ENCODE results near the gene SF1.
"Not testable (repeated sequence)": the region's sequence is repeated elsewhere in the genome, so short reads cannot be mapped to it uniquely, and the experiment has no call there.

The SF1 gene, protein sequence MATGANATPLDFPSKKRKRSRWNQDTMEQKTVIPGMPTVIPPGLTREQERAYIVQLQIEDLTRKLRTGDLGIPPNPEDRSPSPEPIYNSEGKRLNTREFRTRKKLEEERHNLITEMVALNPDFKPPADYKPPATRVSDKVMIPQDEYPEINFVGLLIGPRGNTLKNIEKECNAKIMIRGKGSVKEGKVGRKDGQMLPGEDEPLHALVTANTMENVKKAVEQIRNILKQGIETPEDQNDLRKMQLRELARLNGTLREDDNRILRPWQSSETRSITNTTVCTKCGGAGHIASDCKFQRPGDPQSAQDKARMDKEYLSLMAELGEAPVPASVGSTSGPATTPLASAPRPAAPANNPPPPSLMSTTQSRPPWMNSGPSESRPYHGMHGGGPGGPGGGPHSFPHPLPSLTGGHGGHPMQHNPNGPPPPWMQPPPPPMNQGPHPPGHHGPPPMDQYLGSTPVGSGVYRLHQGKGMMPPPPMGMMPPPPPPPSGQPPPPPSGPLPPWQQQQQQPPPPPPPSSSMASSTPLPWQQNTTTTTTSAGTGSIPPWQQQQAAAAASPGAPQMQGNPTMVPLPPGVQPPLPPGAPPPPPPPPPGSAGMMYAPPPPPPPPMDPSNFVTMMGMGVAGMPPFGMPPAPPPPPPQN

DNA sequence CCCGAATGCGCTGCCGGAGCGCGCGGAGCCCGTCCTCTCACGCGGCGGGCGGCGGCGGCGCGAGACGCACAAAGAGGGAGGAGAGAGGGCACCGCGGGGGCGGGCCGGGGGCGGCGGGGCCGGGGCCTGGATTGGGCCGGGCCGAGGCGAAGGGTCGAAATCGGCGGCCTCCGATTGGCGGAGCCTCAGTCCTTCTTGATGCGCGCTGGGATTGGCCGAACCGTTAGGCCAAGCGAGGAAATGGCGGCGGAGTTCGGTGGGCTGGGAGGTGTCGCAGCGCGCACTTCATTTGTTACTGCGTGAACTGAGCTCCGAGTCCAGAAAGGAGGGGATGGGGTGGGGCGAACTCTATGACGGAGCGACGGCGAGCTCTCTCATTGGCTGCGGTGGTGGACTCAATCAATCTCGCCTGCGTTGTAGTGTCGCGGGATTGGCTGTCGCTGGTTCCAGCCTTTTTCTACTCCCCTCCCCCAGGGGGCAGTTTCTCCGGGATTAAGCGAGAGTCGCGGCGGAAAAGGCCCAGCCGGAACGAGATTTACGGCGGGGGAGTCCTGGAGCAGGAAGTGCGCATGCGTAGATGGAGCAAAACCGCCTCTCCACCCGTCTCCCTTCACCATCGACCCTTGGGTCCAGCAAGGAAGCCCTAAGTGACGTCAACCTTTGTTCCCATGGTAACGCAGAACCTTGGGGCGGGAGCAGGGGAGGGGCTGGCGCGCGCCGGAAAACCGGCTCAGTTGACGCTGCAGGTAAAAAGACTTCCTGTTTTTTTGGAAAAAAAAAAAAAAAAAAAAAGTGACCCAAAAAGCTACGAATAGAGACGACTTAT is at the start of gene SF1:
TSS of gene SF1 (minus strand) at position 70 of the 826 bp plus-strand sequence. CDS start 150 bp downstream, outside the sequence.
- peak; percentile 100 for DNase-seq (ENCODE audit: low spot score)

DNA sequence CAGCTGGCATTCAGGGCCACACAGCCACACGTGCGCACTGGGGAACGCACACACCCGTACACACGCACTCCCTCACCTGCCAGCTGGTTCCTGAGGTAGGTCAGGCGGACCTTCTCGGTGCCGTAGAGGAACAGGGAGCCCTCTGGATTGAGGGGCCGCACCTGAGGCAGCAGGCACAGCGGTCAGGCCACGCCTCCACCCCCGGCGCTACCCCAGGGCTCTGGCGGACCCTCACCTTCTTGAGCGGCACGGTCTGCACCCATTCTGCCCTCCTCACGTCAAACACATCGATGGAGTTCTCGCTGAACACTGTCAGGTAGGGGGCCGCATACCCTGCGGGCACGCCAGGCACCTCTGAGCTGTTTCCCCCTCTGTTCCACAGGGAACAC is 49.1 kb upstream of the SF1 start:
- DNase-seq (ENCODE audit: low spot score) = no peak

DNA sequence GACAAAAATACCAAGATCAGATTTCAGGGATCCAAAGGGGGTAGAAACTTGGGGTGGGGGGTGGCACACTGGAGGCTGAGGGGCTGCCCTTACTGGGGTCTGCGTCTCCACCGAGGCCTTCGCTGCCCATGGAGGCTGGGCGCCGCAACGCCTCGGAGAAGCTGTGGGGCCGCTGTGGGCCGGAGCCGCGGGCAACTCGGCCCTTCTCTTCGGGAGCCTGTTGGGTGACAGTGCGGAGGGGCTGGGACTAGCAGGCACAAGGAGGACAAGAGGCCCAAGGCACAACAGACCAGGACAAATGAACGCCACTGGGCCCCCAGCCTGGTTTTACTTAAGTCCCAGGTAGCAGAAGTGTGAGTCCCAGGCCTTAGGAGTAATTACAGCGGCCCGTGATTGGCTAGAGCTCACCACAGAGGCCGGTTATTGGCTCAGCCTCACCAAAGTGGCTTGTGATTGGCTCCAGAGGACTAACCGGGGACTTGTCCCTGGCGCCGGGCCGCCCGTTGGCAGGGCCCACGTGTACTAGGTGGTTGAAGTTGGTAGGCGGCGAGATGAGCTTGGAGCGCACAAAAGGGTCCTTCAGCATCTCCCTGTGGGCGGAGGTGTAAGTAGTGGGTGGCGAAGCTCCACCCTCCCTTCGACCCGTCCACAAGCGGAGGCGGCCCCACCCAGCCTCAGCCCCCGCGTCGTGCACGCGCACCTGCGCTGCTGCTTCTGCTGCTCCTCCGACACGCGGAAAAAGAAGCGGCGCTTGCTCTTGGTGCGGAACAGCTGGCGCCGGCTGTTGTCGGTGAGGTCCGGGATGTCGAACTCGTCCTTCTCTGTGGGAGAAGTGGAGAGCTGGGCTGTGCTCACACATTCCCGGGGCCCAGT is 48.5 kb upstream of the SF1 start:
- no peak for DNase-seq (ENCODE audit: low spot score)

DNA sequence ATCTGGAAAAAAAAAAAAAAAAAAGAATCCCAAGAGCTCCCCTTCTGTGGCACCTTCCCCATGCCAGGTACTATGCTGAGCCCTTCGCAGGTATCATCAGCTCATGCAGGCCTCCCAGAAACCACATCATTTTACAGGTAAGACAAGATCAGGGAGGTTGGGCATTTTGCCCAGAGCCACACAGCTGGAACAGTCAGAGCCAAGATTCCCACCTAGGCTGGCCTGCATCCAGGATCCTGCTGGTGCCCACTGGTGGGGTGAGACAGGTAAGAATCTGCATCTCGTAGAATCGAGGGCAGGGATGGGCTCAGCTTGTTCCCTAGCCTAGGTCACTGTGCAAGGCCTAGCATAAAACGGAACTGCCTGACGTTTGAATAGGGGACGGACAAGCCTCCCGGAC is 47.7 kb upstream of the SF1 start:
- no peak for DNase-seq (ENCODE audit: low spot score)

DNA sequence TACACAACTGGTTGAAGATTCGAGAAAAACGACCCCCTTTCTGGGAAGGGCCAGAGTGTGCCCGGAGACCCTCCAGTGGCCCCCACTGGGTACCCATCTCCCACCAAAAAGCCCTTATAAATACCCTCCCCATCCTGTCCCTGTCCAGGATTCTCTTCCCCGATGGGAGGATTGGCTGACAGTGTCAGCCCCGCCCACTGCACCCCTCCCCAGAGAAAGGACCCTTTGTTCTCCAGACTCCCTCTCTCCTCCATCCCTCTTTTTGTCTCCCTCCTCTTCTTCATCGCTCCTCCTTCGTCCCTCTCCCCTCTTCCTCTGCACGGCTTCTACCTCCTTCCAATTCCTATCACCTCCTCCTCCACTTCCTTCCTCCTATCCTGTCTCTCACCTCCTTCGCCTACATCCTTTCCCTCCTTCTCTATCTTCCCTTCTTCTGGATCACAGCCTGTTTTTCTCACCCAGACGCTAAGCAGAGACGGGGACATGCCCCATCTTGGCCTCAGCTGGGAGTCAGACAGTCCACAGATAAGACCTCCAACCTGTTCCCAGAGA is 45.3 kb upstream of the SF1 start:
- no peak for DNase-seq (ENCODE audit: low spot score)

DNA sequence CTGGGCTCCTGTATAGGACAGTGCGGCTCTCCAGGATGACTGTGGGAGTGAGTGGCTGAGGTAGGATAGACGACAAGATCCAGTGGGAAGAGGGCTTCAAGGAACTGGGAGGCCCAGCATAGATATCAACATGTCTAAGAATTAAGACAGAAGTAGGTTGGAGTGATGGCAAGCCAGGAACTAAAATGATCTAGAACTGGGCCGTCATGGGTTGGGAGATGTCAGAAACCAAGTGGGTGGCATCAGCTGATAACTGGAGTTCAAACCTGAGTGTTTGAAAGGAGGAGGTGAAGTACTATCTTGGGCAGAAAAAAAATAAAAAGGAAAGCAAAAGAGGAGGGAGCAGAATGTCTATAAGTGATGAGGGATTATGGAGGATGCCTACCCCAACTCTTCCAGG is 39.1 kb upstream of the SF1 start:
- DNase-seq (ENCODE audit: low spot score) = no peak

DNA sequence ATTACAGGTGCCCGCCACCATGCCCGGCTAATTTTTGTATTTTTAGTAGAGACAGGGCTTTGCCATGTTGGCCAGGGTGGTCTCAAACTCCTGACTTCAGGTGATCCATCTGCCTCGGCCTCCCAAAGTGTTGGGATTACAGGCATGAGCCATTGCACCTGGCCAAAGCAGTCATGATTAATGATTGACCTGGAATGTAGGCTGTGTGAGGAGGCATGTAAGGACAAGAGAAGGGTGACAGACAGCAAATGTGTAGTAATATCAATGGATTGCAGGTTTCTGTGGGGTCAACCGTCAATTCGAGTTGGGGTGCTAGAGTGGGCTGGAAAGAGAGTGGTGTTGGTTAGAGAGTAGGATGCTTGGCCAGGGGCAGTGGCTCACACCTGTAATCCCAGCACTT is 37.1 kb upstream of the SF1 start:
- DNase-seq (ENCODE audit: low spot score) = not testable (repeated sequence)

DNA sequence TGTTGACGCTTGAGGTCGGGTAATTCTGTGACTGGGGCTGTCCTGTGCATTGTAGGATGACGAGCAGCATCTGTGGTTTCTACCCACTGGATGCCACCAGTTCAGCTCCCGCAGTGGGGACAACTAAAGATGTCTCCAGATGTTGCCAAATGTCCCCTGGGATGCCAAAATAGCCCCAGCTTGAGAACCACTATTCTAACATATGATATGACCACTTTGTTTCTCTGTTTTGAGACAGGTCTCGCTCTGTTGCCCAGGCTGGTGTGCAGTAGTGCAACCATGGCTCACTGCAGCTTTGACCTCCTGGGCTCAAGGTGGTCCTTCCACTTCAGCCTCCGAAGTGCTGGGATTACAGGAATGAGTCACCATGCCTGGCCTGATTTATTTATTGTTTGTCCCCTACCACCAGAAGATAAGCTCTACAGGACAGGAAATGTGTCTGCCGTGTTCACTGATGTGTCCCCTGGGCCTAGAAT is 36.4 kb upstream of the SF1 start:
- no peak for DNase-seq (ENCODE audit: low spot score)

DNA sequence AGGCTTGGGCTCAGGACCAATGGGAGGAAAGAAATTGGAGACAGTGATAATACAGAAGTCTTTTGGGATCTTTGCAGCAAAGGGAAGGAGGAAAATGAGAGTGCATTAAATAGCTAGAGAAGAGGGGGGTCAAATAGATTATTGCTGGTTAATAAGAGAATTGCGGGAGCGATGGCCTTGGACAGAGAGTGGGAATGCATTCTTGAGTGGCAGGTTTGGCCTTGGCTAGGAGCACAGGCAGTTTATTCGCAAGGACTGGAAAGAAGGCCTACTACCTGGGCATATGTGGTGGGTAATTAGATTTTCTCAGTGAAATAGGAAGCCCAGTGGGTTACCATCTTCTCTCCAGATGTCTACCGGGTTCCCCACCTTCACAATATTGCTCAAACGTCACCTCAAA is 35.5 kb upstream of the SF1 start:
- DNase-seq (ENCODE audit: low spot score) = no peak

DNA sequence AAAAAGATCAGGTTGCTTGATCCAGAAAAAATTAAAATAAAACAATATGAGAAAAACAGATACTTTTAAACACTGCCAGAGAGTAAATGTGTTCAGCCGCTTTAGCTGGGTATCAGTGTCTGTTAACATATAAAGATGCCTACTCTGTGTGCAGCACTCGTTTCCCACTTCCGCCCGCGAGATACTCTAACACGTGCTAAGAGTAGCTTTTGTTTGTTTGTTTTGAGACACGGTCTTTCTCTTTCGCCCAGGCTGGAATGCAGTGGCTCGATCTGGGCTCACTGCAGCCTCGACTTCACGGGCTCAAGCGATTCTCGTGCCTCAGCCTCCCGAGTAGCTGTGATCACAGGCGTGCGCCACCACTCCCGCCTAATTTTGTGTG is 32.5 kb upstream of the SF1 start:
- no peak for DNase-seq (ENCODE audit: low spot score)

DNA sequence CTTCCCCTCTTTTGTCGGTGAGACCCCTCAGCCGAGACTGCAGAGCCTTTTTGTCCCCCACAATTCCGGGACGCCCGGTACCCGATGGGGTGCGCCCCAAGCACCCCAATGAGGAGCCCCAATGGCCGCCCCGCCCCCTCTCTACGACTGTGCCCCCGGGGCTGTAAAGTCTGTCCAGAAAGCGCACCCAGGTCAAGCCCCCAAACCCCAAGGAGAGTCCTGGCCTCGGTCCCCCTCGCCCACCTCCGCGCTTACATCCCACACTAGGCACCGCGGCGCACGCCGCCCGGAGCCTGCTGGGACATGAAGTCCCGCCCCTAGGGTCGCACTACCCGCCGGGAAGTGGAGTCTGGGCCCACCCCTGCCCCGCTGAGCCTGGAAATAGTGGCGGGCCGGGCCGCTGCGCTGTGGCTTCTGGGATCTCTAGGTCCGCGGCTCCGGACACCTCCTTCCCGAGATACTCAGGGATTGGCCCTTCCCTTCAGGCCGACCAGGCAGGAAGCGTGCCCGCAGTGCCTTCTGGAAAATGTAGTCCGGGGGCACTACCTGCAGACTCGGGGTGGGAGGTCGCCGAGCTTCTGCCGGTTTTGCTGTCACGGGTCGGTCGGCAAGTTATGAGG is 32.0 kb upstream of the SF1 start, which contains the start of gene MEN1:
TSS of gene MEN1 (minus strand) at position 281 of the 620 bp plus-strand sequence. CDS start 442 bp downstream, outside the sequence.
- peak; percentile 95 for DNase-seq (ENCODE audit: low spot score)

DNA sequence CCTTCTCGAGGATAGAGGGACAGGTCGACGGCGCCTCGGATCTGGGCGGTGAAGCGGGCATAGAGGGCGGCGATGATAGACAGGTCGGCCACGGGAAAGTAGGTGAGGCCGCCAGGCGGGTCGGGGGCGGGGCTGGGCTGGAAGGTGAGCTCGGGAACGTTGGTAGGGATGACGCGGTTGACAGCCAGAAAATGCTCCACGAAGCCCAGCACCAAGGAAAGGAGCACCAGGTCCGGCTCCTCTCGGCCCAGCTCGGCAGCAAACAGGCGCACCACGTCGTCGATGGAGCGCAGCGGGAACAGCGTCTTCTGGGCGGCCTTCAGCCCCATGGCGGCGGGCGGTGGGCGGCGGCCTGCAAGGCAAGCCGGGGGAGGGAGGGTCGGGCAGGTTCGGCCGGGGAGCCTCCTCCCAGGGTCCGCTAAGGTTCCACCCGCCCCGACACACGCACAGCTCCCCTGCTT is 31.5 kb upstream of the SF1 start:
- DNase-seq (ENCODE audit: low spot score) = no peak

DNA sequence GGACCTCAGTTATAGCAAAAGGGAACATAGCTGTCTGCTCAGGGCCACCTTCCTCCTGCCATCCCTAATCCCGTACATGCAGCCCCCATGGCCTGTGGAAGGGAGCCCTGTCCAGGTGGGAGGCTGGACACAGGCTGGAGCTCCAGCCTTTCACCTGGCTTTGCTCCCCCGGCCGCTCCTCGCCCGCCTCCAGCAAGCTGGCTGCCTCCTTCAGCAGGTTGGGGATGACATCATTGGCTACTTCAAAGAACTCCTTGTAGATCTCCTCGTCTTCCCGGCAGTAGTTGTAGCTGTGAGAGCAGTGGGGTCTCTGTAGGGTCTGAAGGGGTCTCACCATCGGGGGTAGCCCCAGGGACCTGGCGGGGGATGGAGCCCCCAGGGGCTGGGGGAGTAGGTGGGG is 27.1 kb upstream of the SF1 start:
- no peak for DNase-seq (ENCODE audit: low spot score)

DNA sequence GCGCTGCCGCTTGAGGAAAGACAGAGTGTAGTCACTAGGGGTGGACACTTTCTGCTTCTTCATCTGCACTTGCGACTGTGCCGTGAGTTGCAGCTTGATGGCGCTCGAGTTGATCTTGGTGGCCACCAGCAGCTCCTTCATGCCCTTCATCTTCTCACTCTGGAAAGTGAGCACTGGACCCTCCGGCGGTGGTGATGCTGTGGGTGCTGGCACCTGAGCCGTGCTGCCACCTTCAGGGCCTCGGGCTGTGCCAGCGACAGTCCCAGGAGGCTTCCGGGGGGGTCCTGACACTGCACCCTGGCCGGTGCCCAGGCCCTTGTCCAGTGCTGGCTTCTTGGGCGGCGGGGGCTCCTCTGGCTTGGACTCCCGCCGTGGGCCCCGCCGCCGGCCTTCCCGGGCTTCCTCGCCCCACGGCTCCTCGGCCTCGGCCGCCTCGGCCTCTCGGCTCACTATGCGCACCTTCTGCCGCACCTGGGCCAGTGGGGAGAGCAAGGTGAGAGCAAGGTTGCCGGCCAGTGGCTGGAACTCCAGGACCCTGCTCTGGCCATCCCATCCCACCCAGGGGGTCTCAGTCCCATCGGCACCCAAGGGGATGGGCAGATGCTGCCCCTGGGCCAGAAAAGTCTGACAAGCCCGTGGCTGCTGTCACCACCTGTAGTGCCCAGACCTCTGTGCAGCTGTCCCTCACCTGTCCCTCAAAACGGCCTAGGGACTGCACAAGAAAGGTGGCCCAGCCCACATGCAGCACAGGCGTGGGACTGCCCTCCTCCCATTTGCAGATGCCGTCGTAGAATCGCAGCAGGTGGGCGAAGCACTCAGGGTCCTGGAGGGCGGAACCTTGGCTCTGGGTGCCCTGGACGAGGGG is 26.2 kb upstream of the SF1 start:
- no peak for DNase-seq (ENCODE audit: low spot score)

DNA sequence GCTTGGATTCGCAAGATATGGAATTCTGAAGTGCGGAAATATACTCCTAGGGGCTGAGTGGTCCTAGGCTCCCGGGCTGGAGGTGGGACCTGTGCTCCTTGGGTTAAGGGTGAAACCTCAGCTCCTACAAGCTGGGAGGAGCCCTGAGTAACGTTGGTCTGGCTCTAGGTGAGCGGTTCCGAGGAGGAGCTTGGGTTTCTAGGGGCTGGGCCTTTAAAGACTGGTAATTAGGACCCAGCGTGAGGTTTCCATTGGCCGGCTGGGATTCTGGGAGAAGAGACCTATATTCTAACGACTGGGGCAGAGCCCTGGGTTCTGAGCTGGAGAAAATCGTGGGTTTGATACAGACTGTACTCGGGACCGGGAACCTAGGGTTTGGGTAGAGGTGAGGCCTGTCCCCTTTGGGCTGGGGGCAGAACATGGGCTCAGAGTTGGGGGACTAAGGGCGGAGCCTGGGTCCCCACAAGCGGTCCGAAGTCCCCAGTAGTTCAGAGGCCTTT is 25.6 kb upstream of the SF1 start:
- no peak for DNase-seq (ENCODE audit: low spot score)

DNA sequence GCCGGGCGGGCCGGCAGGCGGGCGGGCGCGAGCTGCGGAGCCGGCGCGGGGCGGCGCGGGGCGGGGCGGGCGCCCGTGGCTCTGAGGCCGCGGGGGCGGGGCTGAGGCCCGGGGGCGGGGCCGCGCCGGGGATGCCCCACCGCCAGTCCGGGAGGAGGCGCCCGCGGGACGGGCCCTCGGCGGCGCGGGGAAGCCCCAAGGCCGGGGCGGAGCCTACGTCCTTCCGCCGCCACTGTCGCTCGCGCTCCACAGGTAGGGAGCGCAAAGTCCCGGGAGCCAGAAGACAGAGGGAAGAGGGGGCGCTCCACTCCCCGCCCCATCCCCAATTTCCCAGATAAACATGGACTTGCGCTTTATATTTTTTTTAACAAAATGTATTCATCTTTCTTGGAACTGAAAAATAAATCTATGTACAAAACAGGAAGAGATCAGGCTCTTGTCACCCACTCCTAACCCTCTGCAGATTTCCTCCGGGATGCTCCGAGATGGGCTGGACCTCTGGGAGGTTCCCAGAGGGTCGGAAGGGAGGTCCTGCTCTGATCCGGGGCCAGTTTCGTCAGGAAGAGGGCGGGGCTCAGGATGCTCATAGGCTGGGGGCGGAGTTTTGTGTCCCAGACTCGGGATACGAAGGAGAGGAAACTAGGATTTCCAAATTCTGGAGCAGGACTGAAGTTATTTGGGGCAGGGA is 25.0 kb upstream of the SF1 start, which contains the start of gene MAP4K2:
TSS of gene MAP4K2 (minus strand) at position 57 of the 688 bp plus-strand sequence. CDS start 65 bp downstream, outside the sequence.
- DNase-seq (ENCODE audit: low spot score) = peak; percentile 82

DNA sequence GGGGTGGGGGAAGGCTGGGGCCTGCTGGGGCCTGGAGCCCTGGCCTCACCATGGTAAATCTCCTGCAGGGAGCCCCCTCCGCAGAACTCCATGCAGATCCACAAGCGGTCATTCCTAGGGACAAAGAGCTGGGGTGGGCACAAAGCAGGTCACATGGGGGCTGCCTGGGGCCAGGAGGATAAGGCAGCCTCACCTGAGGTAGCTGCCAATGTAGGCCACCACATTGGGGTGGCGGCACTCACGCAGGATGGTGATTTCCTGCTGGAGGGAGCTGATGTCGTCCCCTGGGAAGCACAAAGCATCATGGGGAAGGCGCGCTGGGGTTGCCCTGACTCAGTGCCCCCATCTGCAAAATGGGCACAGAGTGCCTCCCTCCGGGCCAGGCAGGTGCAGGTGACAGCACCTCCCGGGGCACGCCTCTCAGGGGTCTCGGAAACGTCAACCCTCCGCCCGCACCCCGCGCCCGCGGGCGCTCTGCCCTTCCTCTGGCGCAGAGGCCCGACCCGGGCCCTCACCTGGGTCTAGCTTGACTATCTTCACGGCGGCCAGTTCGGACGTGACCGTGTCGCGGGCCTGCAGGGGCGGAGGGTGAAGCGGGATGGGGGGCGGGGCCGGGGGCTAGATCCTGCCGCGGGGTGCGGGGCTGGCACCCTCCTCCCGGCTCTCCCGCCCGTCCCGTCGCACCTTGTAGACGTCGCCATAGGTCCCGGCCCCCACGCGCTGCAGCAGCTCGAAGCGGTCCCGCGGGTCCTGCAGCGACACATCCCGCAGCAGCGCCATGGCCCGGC is 24.2 kb upstream of the SF1 start:
- DNase-seq (ENCODE audit: low spot score) = no peak

Measured in pons (tissue), 1 donor.